ENCODE data around the gene IGSF11.
A peak's percentile ranks its signal among the peaks of the same experiment; 100 is the strongest.

IGSF11 gene, protein sequence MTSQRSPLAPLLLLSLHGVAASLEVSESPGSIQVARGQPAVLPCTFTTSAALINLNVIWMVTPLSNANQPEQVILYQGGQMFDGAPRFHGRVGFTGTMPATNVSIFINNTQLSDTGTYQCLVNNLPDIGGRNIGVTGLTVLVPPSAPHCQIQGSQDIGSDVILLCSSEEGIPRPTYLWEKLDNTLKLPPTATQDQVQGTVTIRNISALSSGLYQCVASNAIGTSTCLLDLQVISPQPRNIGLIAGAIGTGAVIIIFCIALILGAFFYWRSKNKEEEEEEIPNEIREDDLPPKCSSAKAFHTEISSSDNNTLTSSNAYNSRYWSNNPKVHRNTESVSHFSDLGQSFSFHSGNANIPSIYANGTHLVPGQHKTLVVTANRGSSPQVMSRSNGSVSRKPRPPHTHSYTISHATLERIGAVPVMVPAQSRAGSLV

GRCh38 chr3:119034256-119035013, at the start of gene IGSF11:
IGSF11 (minus strand) TSS chr3:119034846; CDS start chr3:119034582, 264 bp downstream.
- TF ChIP-seq CREB1 (IDR thresholded peaks at IDR 0.05; ENCODE audit: low read depth) (no peak), RAD21 (IDR thresholded peaks at IDR 0.05; ENCODE audit: low read depth) (no peak; the same call in 1 of the 2 replicates), ZBTB7A (IDR thresholded peaks at IDR 0.05; ENCODE audit: low read depth) (no peak), YY1 (IDR thresholded peaks at IDR 0.05; ENCODE audit: low read depth) (0 out of 2 replicates have a peak, but pooled peaks have one; percentile 19), FOXM1 (IDR thresholded peaks at IDR 0.05; ENCODE audit: borderline replicate concordance, low read depth) (no peak), CEBPB (IDR thresholded peaks at IDR 0.05) (no peak), EGR1 (IDR thresholded peaks at IDR 0.05) (peak; percentile 82)
- TF ChIP-seq, protein P1, sequence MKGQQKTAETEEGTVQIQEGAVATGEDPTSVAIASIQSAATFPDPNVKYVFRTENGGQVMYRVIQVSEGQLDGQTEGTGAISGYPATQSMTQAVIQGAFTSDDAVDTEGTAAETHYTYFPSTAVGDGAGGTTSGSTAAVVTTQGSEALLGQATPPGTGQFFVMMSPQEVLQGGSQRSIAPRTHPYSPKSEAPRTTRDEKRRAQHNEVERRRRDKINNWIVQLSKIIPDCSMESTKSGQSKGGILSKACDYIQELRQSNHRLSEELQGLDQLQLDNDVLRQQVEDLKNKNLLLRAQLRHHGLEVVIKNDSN (IDR thresholded peaks at IDR 0.05), result no peak

DNA sequence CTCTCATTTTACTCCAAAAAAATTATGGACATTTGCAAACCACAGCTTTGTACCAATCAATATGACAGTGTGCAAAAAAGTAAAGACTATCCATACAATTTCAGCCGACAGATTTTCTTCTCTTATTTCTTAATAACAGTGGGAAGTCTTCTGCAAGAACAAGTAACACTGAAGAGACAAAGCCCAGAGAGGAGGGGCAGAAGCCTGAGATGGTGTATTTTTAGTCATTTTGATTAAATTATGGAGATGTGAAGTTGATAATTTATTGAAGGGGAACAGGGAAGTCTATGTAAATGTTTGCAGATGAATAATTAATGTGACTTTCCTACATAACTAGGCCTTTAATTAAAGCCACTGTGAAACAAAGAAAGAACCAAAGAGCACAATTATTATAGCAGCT, 45.7 kb upstream of the IGSF11 start:
- TF ChIP-seq YY1 (IDR thresholded peaks at IDR 0.05; ENCODE audit: low read depth), result no peak
- TF ChIP-seq NFIC (IDR thresholded peaks at IDR 0.05), result no peak
- TF ChIP-seq ZBTB7A (IDR thresholded peaks at IDR 0.05; ENCODE audit: low read depth), result no peak
- no peak for TF ChIP-seq EP300 (IDR thresholded peaks at IDR 0.05; ENCODE audit: borderline replicate concordance)
- no peak for TF ChIP-seq TEAD4 (IDR thresholded peaks at IDR 0.05)
- no peak for TF ChIP-seq RAD21 (IDR thresholded peaks at IDR 0.05; ENCODE audit: low read depth)
- TF ChIP-seq, protein P2, sequence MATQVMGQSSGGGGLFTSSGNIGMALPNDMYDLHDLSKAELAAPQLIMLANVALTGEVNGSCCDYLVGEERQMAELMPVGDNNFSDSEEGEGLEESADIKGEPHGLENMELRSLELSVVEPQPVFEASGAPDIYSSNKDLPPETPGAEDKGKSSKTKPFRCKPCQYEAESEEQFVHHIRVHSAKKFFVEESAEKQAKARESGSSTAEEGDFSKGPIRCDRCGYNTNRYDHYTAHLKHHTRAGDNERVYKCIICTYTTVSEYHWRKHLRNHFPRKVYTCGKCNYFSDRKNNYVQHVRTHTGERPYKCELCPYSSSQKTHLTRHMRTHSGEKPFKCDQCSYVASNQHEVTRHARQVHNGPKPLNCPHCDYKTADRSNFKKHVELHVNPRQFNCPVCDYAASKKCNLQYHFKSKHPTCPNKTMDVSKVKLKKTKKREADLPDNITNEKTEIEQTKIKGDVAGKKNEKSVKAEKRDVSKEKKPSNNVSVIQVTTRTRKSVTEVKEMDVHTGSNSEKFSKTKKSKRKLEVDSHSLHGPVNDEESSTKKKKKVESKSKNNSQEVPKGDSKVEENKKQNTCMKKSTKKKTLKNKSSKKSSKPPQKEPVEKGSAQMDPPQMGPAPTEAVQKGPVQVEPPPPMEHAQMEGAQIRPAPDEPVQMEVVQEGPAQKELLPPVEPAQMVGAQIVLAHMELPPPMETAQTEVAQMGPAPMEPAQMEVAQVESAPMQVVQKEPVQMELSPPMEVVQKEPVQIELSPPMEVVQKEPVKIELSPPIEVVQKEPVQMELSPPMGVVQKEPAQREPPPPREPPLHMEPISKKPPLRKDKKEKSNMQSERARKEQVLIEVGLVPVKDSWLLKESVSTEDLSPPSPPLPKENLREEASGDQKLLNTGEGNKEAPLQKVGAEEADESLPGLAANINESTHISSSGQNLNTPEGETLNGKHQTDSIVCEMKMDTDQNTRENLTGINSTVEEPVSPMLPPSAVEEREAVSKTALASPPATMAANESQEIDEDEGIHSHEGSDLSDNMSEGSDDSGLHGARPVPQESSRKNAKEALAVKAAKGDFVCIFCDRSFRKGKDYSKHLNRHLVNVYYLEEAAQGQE (IDR thresholded peaks at IDR 0.05; ENCODE audit: low read depth), result no peak
- no peak for TF ChIP-seq CEBPB (IDR thresholded peaks at IDR 0.05)
- TF ChIP-seq, protein P1 (IDR thresholded peaks at IDR 0.05), result no peak
- TF ChIP-seq TCF12 (IDR thresholded peaks at IDR 0.05; ENCODE audit: low read depth), result no peak

DNA sequence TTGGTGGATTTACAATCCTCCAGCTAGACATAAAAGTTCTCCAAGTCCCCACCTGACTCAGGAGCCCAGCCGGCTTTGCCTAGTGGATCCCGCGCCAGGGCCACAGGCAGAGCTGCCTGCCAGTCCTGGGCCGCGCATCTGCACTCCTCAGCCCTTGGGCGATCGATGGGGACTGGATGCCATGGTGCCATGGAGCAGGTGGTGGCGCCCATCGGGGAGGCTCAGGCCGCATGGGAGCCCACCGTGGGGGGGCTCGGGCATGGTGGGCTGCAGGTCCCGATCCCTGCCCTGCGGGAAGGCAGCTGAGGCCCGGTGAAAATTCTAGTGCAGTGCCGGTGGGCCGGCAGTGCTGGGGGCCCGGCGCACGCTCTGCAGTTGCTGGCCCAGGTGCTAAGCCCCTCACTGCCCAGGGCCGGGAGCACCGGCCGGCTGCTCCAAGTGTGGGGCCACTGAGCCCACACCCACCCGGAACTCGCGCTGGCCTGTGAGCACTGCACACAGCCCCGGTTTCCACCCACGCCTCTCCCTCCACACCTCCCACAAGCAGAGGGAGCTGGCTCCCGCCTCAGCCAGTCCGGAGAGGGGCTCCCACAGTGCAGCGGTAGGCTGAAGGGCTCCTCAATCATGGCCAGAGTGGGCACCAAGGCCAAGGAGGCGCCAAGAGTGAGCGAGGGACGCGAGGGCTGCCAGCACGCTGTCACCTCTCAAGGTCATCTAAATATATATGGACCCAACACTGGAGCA, 38.8 kb upstream of the IGSF11 start:
- TF ChIP-seq RAD21 (IDR thresholded peaks at IDR 0.05; ENCODE audit: low read depth) (no peak), CEBPB (IDR thresholded peaks at IDR 0.05) (no peak), TCF12 (IDR thresholded peaks at IDR 0.05; ENCODE audit: low read depth) (no peak), YY1 (IDR thresholded peaks at IDR 0.05; ENCODE audit: low read depth) (no peak), EP300 (IDR thresholded peaks at IDR 0.05; ENCODE audit: borderline replicate concordance) (no peak), MAX (IDR thresholded peaks at IDR 0.05) (no peak), TEAD4 (IDR thresholded peaks at IDR 0.05) (no peak), NFIC (IDR thresholded peaks at IDR 0.05) (no peak), CREB1 (IDR thresholded peaks at IDR 0.05; ENCODE audit: low read depth) (no peak), TAF1 (IDR thresholded peaks at IDR 0.05; ENCODE audit: low read depth) (no peak), EGR1 (IDR thresholded peaks at IDR 0.05) (no peak)
- TF ChIP-seq, protein P2 (IDR thresholded peaks at IDR 0.05; ENCODE audit: low read depth), result no peak
- TF ChIP-seq, protein P1 (IDR thresholded peaks at IDR 0.05), result no peak

DNA sequence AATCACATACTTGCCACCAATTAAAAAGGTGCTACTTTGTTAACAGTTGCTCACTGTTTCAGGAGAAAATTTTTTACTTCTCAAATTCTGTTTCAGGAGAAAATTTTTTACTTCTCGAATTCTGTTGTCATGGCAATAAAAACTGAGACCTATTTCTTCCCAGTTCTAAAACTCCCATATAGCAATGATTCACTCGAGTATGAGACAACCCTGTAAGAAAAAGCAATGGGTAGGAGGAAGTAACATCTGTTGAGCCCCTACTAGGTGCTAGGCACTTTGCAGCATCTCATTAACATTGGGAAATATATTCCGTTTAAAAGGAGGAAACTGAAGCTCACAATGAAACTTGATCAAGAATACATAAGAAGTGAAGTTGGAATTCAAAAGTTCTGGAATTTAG, 35.1 kb upstream of the IGSF11 start:
- TF ChIP-seq TCF12 (IDR thresholded peaks at IDR 0.05; ENCODE audit: low read depth) (no peak), CEBPB (IDR thresholded peaks at IDR 0.05) (no peak), EP300 (IDR thresholded peaks at IDR 0.05; ENCODE audit: borderline replicate concordance) (no peak), MAX (IDR thresholded peaks at IDR 0.05) (no peak), NFIC (IDR thresholded peaks at IDR 0.05) (no peak)
- TF ChIP-seq, protein P2 (IDR thresholded peaks at IDR 0.05; ENCODE audit: low read depth), result no peak

Data from Ishikawa (cell line).